Glomerular visceral epithelial cell (primary cell): ENCODE data around the gene SRGAP2B.
"Not testable (repeated sequence)": the region's sequence is repeated elsewhere in the genome, so short reads cannot be mapped to it uniquely, and the experiment has no call there.

Experiments
- DNase-seq: peaks from one replicate; pipeline ENCODE4 v3.0.0-alpha.2; 2016; ENCODE audit errors: extremely low spot score

Gene SRGAP2B

GRCh38 chr1:144900841-144901240 lies 194.3 kb downstream of the SRGAP2B start:
- not testable (repeated sequence) for DNase-seq

GRCh38 chr1:144894454-144895201 lies 200.5 kb downstream of the SRGAP2B start:
- DNase-seq = not testable (repeated sequence)

- not testable (repeated sequence) for DNase-seq
Observed at GRCh38 chr1:144893710-144894438, 201.3 kb downstream of the SRGAP2B start.

GRCh38 chr1:144893062-144893461 lies 202.1 kb downstream of the SRGAP2B start:
- not testable (repeated sequence) for DNase-seq

- not testable (repeated sequence) for DNase-seq
Observed at GRCh38 chr1:144889450-144890115, 205.5 kb downstream of the SRGAP2B start.

- peak; percentile 41 for DNase-seq
Observed at GRCh38 chr1:144883022-144883421, 212.1 kb downstream of the SRGAP2B start.

GRCh38 chr1:144882343-144882742 lies 212.8 kb downstream of the SRGAP2B start:
- DNase-seq = not testable (repeated sequence)

GRCh38 chr1:144858607-144859006 lies 236.5 kb downstream of the SRGAP2B start:
- not testable (repeated sequence) for DNase-seq
